SK-N-MC (cell line): ENCODE measurements around the gene CHM.

Experiments
- EZH2 ChIP-seq: fragments of 200-600 bp; sonication (generic); IDR thresholded peaks from one replicate; pipeline ENCODE4 v1.6.1; 2017; ENCODE audit warnings: antibody characterized with exemption
- FOXP2 ChIP-seq: optimal IDR thresholded peaks from 2 replicates; pipeline ENCODE3; 2011; ENCODE audit warnings: mild to moderate bottlenecking, moderate library complexity; ENCODE audit not compliant: insufficient read depth; ENCODE audit errors: extremely low read length, control extremely low read depth
- POLR2AphosphoS5 ChIP-seq: IDR thresholded peaks from 2 replicates; pipeline ENCODE4 v1.6.1; 2012; ENCODE audit warnings: mild to moderate bottlenecking, low read depth, low read length, borderline replicate concordance

DNA sequence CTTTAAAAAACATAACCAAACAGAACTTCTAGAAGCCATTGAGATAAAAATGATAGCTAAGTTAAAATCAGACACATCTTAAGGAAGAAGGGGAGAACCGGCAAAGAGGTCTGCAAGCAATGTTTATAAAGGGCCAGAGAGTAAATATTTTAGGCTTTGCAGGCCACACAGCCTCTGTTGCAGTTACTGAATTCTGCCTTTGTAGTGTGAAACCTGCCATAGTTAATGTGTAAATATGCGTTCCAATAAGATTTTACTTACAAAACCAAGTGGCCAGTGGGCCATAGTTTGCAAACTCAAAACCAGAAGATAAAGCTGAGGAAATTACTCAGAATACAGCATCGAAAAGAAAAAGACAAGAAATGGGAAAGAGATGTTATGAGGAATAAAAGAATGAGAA lies 33.6 kb downstream of the CHM start:
- TF ChIP-seq POLR2AphosphoS5 (no peak), EZH2 (no peak), FOXP2 (no peak)
